GM23338 (cell line): Measurements from ENCODE around the gene FOXD2. TPM values are rescaled to one million over a fixed set of nuclear protein-coding genes. Genes with fewer than 3 reads are reported as not detected.

ENCODE experiments used
- ATAC-seq: fragments of 200-7000 bp; cut with Tn5 transposase; 3 replicates; pipeline ENCODE4 v1.9.1; 2020
- DNase-seq: peaks from one replicate; pipeline ENCODE4 v3.0.0-alpha.2; 2015; ENCODE audit warnings: low spot score
- H2AFZ ChIP-seq: fragments of 200-600 bp; sonication (generic); 2 replicates; pipeline ENCODE4 v1.8.0; 2016; ENCODE audit warnings: antibody characterized with exemption, mild to moderate bottlenecking, moderate library complexity
- H3F3A ChIP-seq: fragments of 200-600 bp; sonication (generic); replicated peaks from 2 replicates; pipeline ENCODE4 v1.8.0; 2017; ENCODE audit warnings: antibody characterized with exemption, mixed run types, low read depth
- H3K27ac ChIP-seq: fragments of 200-600 bp; sonication (generic); 2 replicates; pipeline ENCODE4 v1.6.1; 2016; ENCODE audit warnings: low read depth
- H3K27me3 ChIP-seq: fragments of 200-600 bp; sonication (generic); 2 replicates; pipeline ENCODE4 v1.8.0; 2016; ENCODE audit warnings: mild to moderate bottlenecking, mixed run types, moderate library complexity; ENCODE audit not compliant: insufficient read depth
- H3K36me3 ChIP-seq: fragments of 200-600 bp; sonication (generic); 2 replicates; pipeline ENCODE4 v1.8.0; 2016; ENCODE audit warnings: mild to moderate bottlenecking; ENCODE audit not compliant: insufficient read depth
- H3K4me1 ChIP-seq: fragments of 200-600 bp; sonication (generic); 2 replicates; pipeline ENCODE4 v1.8.0; 2016; ENCODE audit warnings: mild to moderate bottlenecking, moderate library complexity; ENCODE audit not compliant: insufficient read depth
- H3K4me2 ChIP-seq: fragments of 200-600 bp; sonication (generic); 2 replicates; pipeline ENCODE4 v1.7.1; 2017; ENCODE audit warnings: mixed run types
- H3K4me3 ChIP-seq: fragments of 200-600 bp; sonication (generic); 2 replicates; pipeline ENCODE4 v1.6.1; 2016; ENCODE audit warnings: mixed run types
- H3K79me2 ChIP-seq: fragments of 200-600 bp; sonication (generic); replicated peaks from 2 replicates; pipeline ENCODE4 v1.8.0; 2017; ENCODE audit warnings: mild to moderate bottlenecking; ENCODE audit not compliant: insufficient read depth
- H3K9me2 ChIP-seq: fragments of 200-600 bp; sonication (generic); 2 replicates; pipeline ENCODE4 v1.8.0; 2017; ENCODE audit not compliant: insufficient read depth
- H4K20me1 ChIP-seq: fragments of 200-600 bp; sonication (generic); replicated peaks from 2 replicates; pipeline ENCODE4 v1.8.0; 2017; ENCODE audit warnings: mild to moderate bottlenecking; ENCODE audit not compliant: insufficient read depth
- H3K27ac Mint-ChIP-seq: 2 replicates; pipeline ENCODE4 v1.8.0; 2020; ENCODE audit warnings: inconsistent platforms, mild to moderate bottlenecking, moderate library complexity, mixed read lengths
- H3K27me3 Mint-ChIP-seq: 3 replicates; pipeline ENCODE4 v1.8.0; 2022; ENCODE audit warnings: low read depth, mild to moderate bottlenecking, moderate library complexity, mixed read lengths, inconsistent platforms; ENCODE audit not compliant: insufficient read depth, poor library complexity
- H3K36me3 Mint-ChIP-seq: 3 replicates; pipeline ENCODE4 v1.8.0; 2021; ENCODE audit warnings: low read depth, mild to moderate bottlenecking, inconsistent platforms, moderate library complexity, mixed read lengths
- H3K4me1 Mint-ChIP-seq: 3 replicates; pipeline ENCODE4 v1.8.0; 2020; ENCODE audit warnings: mild to moderate bottlenecking, inconsistent platforms, mixed read lengths
- H3K4me3 Mint-ChIP-seq: 3 replicates; pipeline ENCODE4 v1.8.0; 2021; ENCODE audit warnings: moderate library complexity, mild to moderate bottlenecking, inconsistent platforms, mixed read lengths
- H3K9me3 Mint-ChIP-seq: 3 replicates; pipeline ENCODE4 v1.8.0; 2020; ENCODE audit warnings: moderate library complexity, mild to moderate bottlenecking, inconsistent platforms, mixed read lengths
- CREB1 ChIP-seq: fragments of 250-450 bp; sonication (Bioruptor Pico); IDR thresholded peaks from 2 replicates; pipeline ENCODE4 v1.5.0; 2020; ENCODE audit warnings: low read depth, mild to moderate bottlenecking, moderate library complexity
- EZH2 ChIP-seq: fragments of 200-600 bp; sonication (generic); IDR thresholded peaks from one replicate; pipeline ENCODE4 v1.8.0; 2017; ENCODE audit warnings: antibody characterized with exemption, mild to moderate bottlenecking, low read depth; ENCODE audit not compliant: unreplicated experiment
- EZH2phosphoT487 ChIP-seq: fragments of 200-600 bp; sonication (generic); IDR thresholded peaks from one replicate; pipeline ENCODE4 v1.8.1; 2018; ENCODE audit warnings: antibody characterized with exemption; ENCODE audit not compliant: unreplicated experiment
- JUNB ChIP-seq: IDR thresholded peaks from one replicate; pipeline ENCODE4 v1.6.1; 2016; ENCODE audit warnings: antibody characterized with exemption; ENCODE audit not compliant: unreplicated experiment
- NANOG ChIP-seq: IDR thresholded peaks from 2 replicates; pipeline ENCODE4 v1.6.1; 2016; ENCODE audit warnings: antibody characterized with exemption, borderline replicate concordance
- POLR2AphosphoS5 ChIP-seq: IDR thresholded peaks from 2 replicates; pipeline ENCODE4 v1.6.1; 2016; ENCODE audit warnings: antibody characterized with exemption, low read depth
- STAT1 ChIP-seq: IDR thresholded peaks from one replicate; pipeline ENCODE4 v1.6.1; 2016; ENCODE audit warnings: antibody characterized with exemption; ENCODE audit not compliant: unreplicated experiment
- ZNF114 ChIP-seq: fragments of 250-450 bp; sonication (Bioruptor Pico); IDR thresholded peaks from 2 replicates; pipeline ENCODE4 v1.5.0; 2020; ENCODE audit warnings: mild to moderate bottlenecking, moderate library complexity
- ZNF331 ChIP-seq: fragments of 250-450 bp; sonication (Bioruptor Pico); IDR thresholded peaks from 2 replicates; pipeline ENCODE4 v1.5.0; 2020; ENCODE audit warnings: low read depth, mild to moderate bottlenecking, moderate library complexity
- polyA plus RNA-seq: library from polyadenylated mRNA; unstranded; fragments of >200 nt; fragmentation: Nextera tagmentation; extraction: Ambion mirVana; gene quantifications from 2 replicates; pipeline ENCODE4 v1.2.1, GENCODE V29; 2016
- total RNA-seq: library from RNA; depleted of rRNA; stranded (reverse); fragments of >200 nt; shearing (Covaris generic); gene quantifications from 2 replicates; pipeline ENCODE4 v1.2.3, GENCODE V29; 2014
- TF ChIP-seq, protein P1 (sequence below): IDR thresholded peaks from 2 replicates; pipeline ENCODE4 v1.6.1; 2016; ENCODE audit warnings: antibody characterized with exemption
- TF ChIP-seq, protein P2 (sequence below): IDR thresholded peaks from one replicate; pipeline ENCODE4 v1.6.1; 2018; ENCODE audit warnings: antibody characterized with exemption; ENCODE audit not compliant: unreplicated experiment
- TF ChIP-seq, protein P3 (sequence below): fragments of 250-450 bp; sonication (Bioruptor Pico); IDR thresholded peaks from 2 replicates; pipeline ENCODE4 v1.5.0; 2020; ENCODE audit warnings: mild to moderate bottlenecking, moderate library complexity
- TF ChIP-seq, protein P4 (sequence below), 2 experiments: fragments of 200-600 bp in 1 of 2; sonication (generic) in 1 of 2; conservative IDR thresholded peaks; 2 replicates each; pipeline versions ENCODE4 v1.5.1 to v1.6.1; 2016 to 2017; ENCODE audit warnings: antibody characterized with exemption in 2 of 2, low read depth in 2 of 2, mild to moderate bottlenecking in 2 of 2, moderate library complexity in 1 of 2

The FOXD2 gene
- total and polyA plus RNA-seq, 2 experiments from 2014 or later: 0.28 TPM; not detected in 1

DNA sequence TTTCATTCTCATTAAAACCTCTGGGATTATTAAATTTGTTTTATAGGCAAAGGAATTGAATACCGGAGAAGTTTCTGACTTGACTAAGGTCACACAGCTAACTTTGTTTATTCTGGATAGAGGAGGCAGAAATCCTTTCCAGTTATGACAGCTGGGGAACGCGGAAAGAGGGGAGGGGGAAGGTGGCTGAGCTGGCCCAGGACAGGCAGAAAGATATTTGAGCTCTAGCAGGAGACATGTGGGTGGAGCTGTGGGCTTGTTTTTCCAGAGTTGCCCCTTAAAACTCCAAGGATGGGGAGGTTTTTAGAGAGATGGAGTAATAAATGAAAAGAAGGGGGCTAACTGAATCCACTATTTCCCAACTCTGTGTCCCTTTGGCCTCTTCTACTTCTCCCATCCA lies 27.8 kb downstream of the FOXD2 start:
- Histone ChIP-seq H3K27me3 (peaks cover 13% of the 10 kb centered on the region; the same call in 1 of the 2 replicates), H3F3A (no peaks in the 10 kb centered on the region)
- H3K9me3 Mint-ChIP-seq: no peaks in the 10 kb centered on the region; the same call in 2 of the 3 replicates

More for the DNA sequence above, 27.8 kb downstream of the FOXD2 start:
- no peaks in the 10 kb centered on the region for H3K27me3 Mint-ChIP-seq
- Histone ChIP-seq H2AFZ (no peak overlapping the region), H3K79me2 (no peaks in the 10 kb centered on the region), H3K4me2 (no peak overlapping the region), H3K27ac (no peak overlapping the region), H3K4me3 (no peak overlapping the region), H3K36me3 (no peaks in the 10 kb centered on the region), H4K20me1 (no peaks in the 10 kb centered on the region), H3K9me2 (no peaks in the 10 kb centered on the region), H3K4me1 (peaks cover 12% of the 10 kb centered on the region)
- H3K27ac Mint-ChIP-seq: no peak overlapping the region
- ATAC-seq (no peak), DNase-seq (no peak)
- peaks cover 4% of the 10 kb centered on the region for H3K4me1 Mint-ChIP-seq
- no peak overlapping the region for H3K4me3 Mint-ChIP-seq
- no peaks in the 10 kb centered on the region for H3K36me3 Mint-ChIP-seq
- TF ChIP-seq POLR2AphosphoS5 (no peak), ZNF331 (CRISPR knock-in tag) (no peak), STAT1 (no peak), NANOG (no peak), CREB1 (CRISPR knock-in tag) (no peak), ZNF114 (CRISPR knock-in tag) (no peak), EZH2phosphoT487 (no peak), JUNB (no peak), EZH2 (no peak)
- TF ChIP-seq, protein P1, sequence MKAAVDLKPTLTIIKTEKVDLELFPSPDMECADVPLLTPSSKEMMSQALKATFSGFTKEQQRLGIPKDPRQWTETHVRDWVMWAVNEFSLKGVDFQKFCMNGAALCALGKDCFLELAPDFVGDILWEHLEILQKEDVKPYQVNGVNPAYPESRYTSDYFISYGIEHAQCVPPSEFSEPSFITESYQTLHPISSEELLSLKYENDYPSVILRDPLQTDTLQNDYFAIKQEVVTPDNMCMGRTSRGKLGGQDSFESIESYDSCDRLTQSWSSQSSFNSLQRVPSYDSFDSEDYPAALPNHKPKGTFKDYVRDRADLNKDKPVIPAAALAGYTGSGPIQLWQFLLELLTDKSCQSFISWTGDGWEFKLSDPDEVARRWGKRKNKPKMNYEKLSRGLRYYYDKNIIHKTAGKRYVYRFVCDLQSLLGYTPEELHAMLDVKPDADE: no peak
- TF ChIP-seq, protein P2, sequence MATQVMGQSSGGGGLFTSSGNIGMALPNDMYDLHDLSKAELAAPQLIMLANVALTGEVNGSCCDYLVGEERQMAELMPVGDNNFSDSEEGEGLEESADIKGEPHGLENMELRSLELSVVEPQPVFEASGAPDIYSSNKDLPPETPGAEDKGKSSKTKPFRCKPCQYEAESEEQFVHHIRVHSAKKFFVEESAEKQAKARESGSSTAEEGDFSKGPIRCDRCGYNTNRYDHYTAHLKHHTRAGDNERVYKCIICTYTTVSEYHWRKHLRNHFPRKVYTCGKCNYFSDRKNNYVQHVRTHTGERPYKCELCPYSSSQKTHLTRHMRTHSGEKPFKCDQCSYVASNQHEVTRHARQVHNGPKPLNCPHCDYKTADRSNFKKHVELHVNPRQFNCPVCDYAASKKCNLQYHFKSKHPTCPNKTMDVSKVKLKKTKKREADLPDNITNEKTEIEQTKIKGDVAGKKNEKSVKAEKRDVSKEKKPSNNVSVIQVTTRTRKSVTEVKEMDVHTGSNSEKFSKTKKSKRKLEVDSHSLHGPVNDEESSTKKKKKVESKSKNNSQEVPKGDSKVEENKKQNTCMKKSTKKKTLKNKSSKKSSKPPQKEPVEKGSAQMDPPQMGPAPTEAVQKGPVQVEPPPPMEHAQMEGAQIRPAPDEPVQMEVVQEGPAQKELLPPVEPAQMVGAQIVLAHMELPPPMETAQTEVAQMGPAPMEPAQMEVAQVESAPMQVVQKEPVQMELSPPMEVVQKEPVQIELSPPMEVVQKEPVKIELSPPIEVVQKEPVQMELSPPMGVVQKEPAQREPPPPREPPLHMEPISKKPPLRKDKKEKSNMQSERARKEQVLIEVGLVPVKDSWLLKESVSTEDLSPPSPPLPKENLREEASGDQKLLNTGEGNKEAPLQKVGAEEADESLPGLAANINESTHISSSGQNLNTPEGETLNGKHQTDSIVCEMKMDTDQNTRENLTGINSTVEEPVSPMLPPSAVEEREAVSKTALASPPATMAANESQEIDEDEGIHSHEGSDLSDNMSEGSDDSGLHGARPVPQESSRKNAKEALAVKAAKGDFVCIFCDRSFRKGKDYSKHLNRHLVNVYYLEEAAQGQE: no peak
- TF ChIP-seq, protein P3, sequence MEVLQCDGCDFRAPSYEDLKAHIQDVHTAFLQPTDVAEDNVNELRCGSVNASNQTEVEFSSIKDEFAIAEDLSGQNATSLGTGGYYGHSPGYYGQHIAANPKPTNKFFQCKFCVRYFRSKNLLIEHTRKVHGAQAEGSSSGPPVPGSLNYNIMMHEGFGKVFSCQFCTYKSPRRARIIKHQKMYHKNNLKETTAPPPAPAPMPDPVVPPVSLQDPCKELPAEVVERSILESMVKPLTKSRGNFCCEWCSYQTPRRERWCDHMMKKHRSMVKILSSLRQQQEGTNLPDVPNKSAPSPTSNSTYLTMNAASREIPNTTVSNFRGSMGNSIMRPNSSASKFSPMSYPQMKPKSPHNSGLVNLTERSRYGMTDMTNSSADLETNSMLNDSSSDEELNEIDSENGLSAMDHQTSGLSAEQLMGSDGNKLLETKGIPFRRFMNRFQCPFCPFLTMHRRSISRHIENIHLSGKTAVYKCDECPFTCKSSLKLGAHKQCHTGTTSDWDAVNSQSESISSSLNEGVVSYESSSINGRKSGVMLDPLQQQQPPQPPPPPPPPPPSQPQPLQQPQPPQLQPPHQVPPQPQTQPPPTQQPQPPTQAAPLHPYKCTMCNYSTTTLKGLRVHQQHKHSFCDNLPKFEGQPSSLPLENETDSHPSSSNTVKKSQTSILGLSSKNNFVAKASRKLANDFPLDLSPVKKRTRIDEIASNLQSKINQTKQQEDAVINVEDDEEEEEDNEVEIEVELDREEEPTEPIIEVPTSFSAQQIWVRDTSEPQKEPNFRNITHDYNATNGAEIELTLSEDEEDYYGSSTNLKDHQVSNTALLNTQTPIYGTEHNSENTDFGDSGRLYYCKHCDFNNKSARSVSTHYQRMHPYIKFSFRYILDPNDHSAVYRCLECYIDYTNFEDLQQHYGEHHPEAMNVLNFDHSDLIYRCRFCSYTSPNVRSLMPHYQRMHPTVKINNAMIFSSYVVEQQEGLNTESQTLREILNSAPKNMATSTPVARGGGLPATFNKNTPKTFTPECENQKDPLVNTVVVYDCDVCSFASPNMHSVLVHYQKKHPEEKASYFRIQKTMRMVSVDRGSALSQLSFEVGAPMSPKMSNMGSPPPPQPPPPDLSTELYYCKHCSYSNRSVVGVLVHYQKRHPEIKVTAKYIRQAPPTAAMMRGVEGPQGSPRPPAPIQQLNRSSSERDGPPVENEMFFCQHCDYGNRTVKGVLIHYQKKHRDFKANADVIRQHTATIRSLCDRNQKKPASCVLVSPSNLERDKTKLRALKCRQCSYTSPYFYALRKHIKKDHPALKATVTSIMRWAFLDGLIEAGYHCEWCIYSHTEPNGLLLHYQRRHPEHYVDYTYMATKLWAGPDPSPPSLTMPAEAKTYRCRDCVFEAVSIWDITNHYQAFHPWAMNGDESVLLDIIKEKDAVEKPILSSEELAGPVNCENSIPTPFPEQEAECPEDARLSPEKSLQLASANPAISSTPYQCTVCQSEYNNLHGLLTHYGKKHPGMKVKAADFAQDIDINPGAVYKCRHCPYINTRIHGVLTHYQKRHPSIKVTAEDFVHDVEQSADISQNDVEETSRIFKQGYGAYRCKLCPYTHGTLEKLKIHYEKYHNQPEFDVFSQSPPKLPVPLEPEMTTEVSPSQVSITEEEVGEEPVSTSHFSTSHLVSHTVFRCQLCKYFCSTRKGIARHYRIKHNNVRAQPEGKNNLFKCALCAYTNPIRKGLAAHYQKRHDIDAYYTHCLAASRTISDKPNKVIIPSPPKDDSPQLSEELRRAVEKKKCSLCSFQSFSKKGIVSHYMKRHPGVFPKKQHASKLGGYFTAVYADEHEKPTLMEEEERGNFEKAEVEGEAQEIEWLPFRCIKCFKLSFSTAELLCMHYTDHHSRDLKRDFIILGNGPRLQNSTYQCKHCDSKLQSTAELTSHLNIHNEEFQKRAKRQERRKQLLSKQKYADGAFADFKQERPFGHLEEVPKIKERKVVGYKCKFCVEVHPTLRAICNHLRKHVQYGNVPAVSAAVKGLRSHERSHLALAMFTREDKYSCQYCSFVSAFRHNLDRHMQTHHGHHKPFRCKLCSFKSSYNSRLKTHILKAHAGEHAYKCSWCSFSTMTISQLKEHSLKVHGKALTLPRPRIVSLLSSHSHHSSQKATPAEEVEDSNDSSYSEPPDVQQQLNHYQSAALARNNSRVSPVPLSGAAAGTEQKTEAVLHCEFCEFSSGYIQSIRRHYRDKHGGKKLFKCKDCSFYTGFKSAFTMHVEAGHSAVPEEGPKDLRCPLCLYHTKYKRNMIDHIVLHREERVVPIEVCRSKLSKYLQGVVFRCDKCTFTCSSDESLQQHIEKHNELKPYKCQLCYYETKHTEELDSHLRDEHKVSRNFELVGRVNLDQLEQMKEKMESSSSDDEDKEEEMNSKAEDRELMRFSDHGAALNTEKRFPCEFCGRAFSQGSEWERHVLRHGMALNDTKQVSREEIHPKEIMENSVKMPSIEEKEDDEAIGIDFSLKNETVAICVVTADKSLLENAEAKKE (CRISPR knock-in tag): no peak
- TF ChIP-seq, protein P4, sequence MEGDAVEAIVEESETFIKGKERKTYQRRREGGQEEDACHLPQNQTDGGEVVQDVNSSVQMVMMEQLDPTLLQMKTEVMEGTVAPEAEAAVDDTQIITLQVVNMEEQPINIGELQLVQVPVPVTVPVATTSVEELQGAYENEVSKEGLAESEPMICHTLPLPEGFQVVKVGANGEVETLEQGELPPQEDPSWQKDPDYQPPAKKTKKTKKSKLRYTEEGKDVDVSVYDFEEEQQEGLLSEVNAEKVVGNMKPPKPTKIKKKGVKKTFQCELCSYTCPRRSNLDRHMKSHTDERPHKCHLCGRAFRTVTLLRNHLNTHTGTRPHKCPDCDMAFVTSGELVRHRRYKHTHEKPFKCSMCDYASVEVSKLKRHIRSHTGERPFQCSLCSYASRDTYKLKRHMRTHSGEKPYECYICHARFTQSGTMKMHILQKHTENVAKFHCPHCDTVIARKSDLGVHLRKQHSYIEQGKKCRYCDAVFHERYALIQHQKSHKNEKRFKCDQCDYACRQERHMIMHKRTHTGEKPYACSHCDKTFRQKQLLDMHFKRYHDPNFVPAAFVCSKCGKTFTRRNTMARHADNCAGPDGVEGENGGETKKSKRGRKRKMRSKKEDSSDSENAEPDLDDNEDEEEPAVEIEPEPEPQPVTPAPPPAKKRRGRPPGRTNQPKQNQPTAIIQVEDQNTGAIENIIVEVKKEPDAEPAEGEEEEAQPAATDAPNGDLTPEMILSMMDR (conservative IDR thresholded peaks at IDR 0.05; ENCODE audit: low read depth in 2 of 2): no peak
